DOHH2 (cell line): ENCODE data around the gene ECE1.

Experiments
- CTCF ChIP-seq: fragments of 200-600 bp; sonication (generic); IDR thresholded peaks from one replicate; pipeline ENCODE4 v1.5.1; 2014; ENCODE audit warnings: antibody characterized with exemption, mild to moderate bottlenecking, low read depth, low read length; ENCODE audit not compliant: poor library complexity, severe bottlenecking
- EZH2phosphoT487 ChIP-seq: fragments of 200-600 bp; sonication (generic); IDR thresholded peaks from 2 replicates; pipeline ENCODE4 v1.6.1; 2017; ENCODE audit warnings: borderline replicate concordance, mild to moderate bottlenecking, antibody characterized with exemption, low read length, moderate library complexity, mixed read lengths

- TF ChIP-seq CTCF (no peak), EZH2phosphoT487 (no peak)
Measured at GRCh38 chr1:21219674-21220073, 70.6 kb downstream of the ECE1 start.
